Measurements from ENCODE around the gene MAS1. TPM values are rescaled to one million over a fixed set of nuclear protein-coding genes. Genes with fewer than 3 reads are reported as not detected.

MAS1 gene
- total RNA-seq, 5 donors from 2014 or later (not counting 1 experiment from before 2014, with no cell fraction given), result not detected

DNA sequence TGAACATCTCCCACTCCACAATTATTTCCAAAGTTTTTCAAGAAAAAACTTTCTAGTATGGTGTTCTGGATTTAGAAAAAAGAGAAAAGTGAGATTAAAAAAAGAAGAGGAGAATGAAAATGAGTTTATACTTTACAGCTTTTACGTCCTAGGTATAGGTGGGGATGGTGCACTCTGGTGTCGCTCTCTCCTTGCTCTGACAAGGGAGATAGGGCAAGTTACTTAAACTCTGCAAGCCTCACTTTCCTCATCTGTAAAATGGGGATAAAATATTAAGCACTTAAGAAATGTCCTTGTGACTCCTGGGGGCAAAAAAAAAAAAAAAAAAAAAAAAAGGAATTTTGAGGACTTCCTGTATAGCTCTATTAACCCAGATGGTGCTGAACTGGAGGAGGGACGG is 4.5 kb upstream of the MAS1 start:
- no peak for ATAC-seq (replicated peaks in 1 of 4)
- Histone ChIP-seq H3K27me3 (replicated peaks in 1 of 2; ENCODE audit: control insufficient read depth in 2 of 2, extremely low read depth in 1 of 2, insufficient read depth in 2 of 2, low read length in 1 of 2) (peaks cover 2 to 35% of the 10 kb centered on the region in 2 experiments), H3K36me3 (ENCODE audit: control insufficient read depth in 2 of 2, extremely low read depth in 1 of 2, insufficient read depth in 1 of 2, low read length in 1 of 2) (no peaks in the 10 kb centered on the region), H3K4me3 (ENCODE audit: control insufficient read depth in 1 of 2, extremely low read depth in 1 of 2, low read length in 1 of 2) (no peak overlapping the region), H3K27ac (ENCODE audit: low read length) (no peak overlapping the region), H3K4me1 (ENCODE audit: control insufficient read depth in 1 of 2, extremely low read depth in 1 of 2, insufficient read depth in 2 of 2, low read length in 2 of 2) (no peaks in the 10 kb centered on the region), H3K9me3 (no peaks in the 10 kb centered on the region)
- Mint-ChIP-seq H3K4me3 (no peak overlapping the region), H3K27me3 (peaks cover 16 to 50% of the 10 kb centered on the region in 2 donors), H3K27ac (no peak overlapping the region), H3K36me3 (no peaks in the 10 kb centered on the region), H3K4me1 (no peaks in the 10 kb centered on the region), H3K9me3 (no peaks in the 10 kb centered on the region)
- ChIA-PET POLR2A (no interaction called here), CTCF (no interaction called here)
- no CpG with 5 or more reads among the region's 3 CpGs for WGBS (ENCODE audit: insufficient coverage)
- no peak for DNase-seq

DNA sequence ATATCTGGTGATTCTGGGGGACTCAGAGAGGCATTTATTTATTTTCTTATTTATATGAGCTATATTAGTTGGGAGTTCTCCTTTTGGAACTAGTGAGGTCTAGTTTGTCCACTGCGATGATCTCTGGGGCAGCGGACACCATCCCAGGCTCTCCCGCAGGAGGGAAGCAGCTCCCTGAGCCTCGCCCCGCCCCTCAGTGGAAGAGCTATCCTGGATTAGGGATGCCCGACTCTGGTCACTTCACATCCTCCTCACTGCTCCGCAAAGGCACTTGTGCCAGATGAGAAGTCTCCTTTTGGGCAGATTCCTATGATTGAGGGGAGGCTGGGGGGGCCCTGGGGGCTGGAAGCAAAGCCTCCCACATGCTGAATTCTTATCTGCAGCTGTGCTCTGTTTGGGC is 3.6 kb upstream of the MAS1 start:
- Histone ChIP-seq H3K4me1 (ENCODE audit: control insufficient read depth in 1 of 2, extremely low read depth in 1 of 2, insufficient read depth in 2 of 2, low read length in 2 of 2) (no peaks in the 10 kb centered on the region), H3K4me3 (ENCODE audit: control insufficient read depth in 1 of 2, extremely low read depth in 1 of 2, low read length in 1 of 2) (no peak overlapping the region), H3K27me3 (replicated peaks in 1 of 2; ENCODE audit: control insufficient read depth in 2 of 2, extremely low read depth in 1 of 2, insufficient read depth in 2 of 2, low read length in 1 of 2) (peaks cover 2 to 39% of the 10 kb centered on the region in 2 experiments), H3K36me3 (ENCODE audit: control insufficient read depth in 2 of 2, extremely low read depth in 1 of 2, insufficient read depth in 1 of 2, low read length in 1 of 2) (no peaks in the 10 kb centered on the region), H3K27ac (ENCODE audit: low read length) (no peak overlapping the region), H3K9me3 (no peaks in the 10 kb centered on the region)
- no peak for DNase-seq
- no peaks in the 10 kb centered on the region for H3K4me1 Mint-ChIP-seq
- CTCF ChIA-PET, result no interaction called here
- no peak overlapping the region for H3K4me3 Mint-ChIP-seq
- no peaks in the 10 kb centered on the region for H3K9me3 Mint-ChIP-seq
- no peak for ATAC-seq (replicated peaks in 1 of 4)
- peaks cover 16 to 56% of the 10 kb centered on the region in 2 donors for H3K27me3 Mint-ChIP-seq
- no peak overlapping the region for H3K27ac Mint-ChIP-seq
- no peaks in the 10 kb centered on the region for H3K36me3 Mint-ChIP-seq
- POLR2A ChIA-PET, result no interaction called here
- WGBS (ENCODE audit: insufficient coverage), result 100% methylated on average over 1 of the region's 7 CpGs

DNA sequence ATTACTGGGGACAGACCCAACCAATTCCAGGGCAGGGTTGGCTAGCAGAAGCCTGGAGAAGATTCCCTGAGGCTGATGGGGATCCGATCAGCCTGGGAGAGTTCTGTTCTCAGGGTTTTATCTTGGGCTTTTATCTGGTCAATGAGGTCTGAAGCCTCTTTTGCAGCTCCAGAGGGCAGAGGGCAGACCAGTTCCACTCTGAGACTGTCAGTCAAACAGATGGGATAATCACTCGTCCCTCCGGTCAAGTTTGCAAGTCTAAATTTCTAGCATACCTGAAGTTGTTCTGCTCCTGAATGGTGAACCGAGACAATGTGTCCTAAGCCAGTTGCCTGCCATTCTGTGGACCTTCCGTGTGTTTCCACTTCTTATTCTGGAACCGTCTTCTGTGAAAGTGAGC is 3.0 kb upstream of the MAS1 start:
- peaks cover 21 to 62% of the 10 kb centered on the region in 2 donors for H3K27me3 Mint-ChIP-seq
- Histone ChIP-seq H3K4me1 (ENCODE audit: control insufficient read depth in 1 of 2, extremely low read depth in 1 of 2, insufficient read depth in 2 of 2, low read length in 2 of 2) (no peaks in the 10 kb centered on the region), H3K27me3 (replicated peaks in 1 of 2; ENCODE audit: control insufficient read depth in 2 of 2, extremely low read depth in 1 of 2, insufficient read depth in 2 of 2, low read length in 1 of 2) (peaks cover 2 to 44% of the 10 kb centered on the region in 2 experiments), H3K9me3 (no peaks in the 10 kb centered on the region), H3K27ac (ENCODE audit: low read length) (no peak overlapping the region), H3K4me3 (ENCODE audit: control insufficient read depth in 1 of 2, extremely low read depth in 1 of 2, low read length in 1 of 2) (no peak overlapping the region), H3K36me3 (ENCODE audit: control insufficient read depth in 2 of 2, extremely low read depth in 1 of 2, insufficient read depth in 1 of 2, low read length in 1 of 2) (no peaks in the 10 kb centered on the region)
- no peaks in the 10 kb centered on the region for H3K9me3 Mint-ChIP-seq
- CTCF ChIA-PET, result no interaction called here
- WGBS (ENCODE audit: insufficient coverage), result 78% methylated on average over 6 of the region's 6 CpGs
- POLR2A ChIA-PET, result no interaction called here
- no peak overlapping the region for H3K4me3 Mint-ChIP-seq
- no peaks in the 10 kb centered on the region for H3K36me3 Mint-ChIP-seq
- no peaks in the 10 kb centered on the region for H3K4me1 Mint-ChIP-seq
- DNase-seq (no peak), ATAC-seq (replicated peaks in 1 of 4) (no peak)
- no peak overlapping the region for H3K27ac Mint-ChIP-seq

DNA sequence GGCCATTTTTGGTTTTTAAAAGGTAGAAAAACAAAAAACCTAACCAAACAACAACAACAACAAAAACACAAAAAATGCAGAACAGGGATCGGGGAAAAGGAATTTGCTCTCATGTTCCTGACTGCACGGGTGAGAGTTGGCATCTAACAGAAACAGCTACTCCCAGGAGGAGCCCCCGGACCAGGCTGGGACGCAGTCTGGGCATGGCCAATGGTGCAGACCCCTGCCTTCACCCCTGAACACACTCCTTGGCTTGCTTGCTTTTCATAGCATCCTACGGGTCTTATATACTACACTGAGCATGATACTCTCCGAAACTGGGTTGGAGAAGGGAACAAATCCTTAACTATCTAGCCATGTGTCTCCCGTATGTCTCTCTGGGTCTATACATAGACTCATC is 587 bp upstream of the MAS1 start:
- Histone ChIP-seq H3K36me3 (ENCODE audit: control insufficient read depth in 2 of 2, extremely low read depth in 1 of 2, insufficient read depth in 1 of 2, low read length in 1 of 2) (no peaks in the 10 kb centered on the region), H3K27me3 (replicated peaks in 1 of 2; ENCODE audit: control insufficient read depth in 2 of 2, extremely low read depth in 1 of 2, insufficient read depth in 2 of 2, low read length in 1 of 2) (peaks cover 2 to 49% of the 10 kb centered on the region in 2 experiments), H3K4me1 (ENCODE audit: control insufficient read depth in 1 of 2, extremely low read depth in 1 of 2, insufficient read depth in 2 of 2, low read length in 2 of 2) (no peaks in the 10 kb centered on the region), H3K27ac (ENCODE audit: low read length) (no peak overlapping the region), H3K4me3 (ENCODE audit: control insufficient read depth in 1 of 2, extremely low read depth in 1 of 2, low read length in 1 of 2) (no peak overlapping the region), H3K9me3 (no peaks in the 10 kb centered on the region)
- H3K9me3 Mint-ChIP-seq, result no peaks in the 10 kb centered on the region
- ChIA-PET CTCF (no interaction called here), POLR2A (no interaction called here)
- H3K27me3 Mint-ChIP-seq, result peaks cover 25 to 76% of the 10 kb centered on the region in 2 donors
- no peaks in the 10 kb centered on the region for H3K4me1 Mint-ChIP-seq
- no peaks in the 10 kb centered on the region for H3K36me3 Mint-ChIP-seq
- DNase-seq (no peak), ATAC-seq (replicated peaks in 1 of 4) (no peak)
- H3K27ac Mint-ChIP-seq, result no peak overlapping the region
- H3K4me3 Mint-ChIP-seq, result no peak overlapping the region
- 90% methylated on average over 4 of the region's 7 CpGs for WGBS (ENCODE audit: insufficient coverage)

DNA sequence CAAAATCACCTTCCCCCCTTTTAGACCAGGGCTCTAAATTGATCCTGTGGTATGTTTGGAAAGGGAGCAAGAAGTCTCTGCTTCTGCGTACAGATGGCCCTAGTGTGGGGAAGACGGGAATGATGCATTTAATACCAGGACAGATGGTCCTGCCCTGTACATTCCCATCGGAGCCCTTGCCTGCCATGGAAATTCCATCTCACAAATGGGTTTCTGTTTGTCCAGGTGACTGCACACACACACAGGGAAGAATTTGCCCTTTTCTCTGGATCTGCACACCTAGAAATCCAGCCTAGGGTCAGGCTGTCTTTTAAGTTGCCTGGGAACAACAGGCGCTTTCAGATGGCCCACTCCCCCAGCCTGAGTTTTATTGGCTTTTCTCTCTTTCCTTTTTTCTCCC is 1.3 kb downstream of the MAS1 start:
- 64% methylated on average over 2 of the region's 4 CpGs for WGBS (ENCODE audit: insufficient coverage)
- ATAC-seq (replicated peaks in 1 of 4) (no peak), DNase-seq (no peak)
- H3K27me3 ChIP-seq (replicated peaks in 1 of 2; ENCODE audit: control insufficient read depth in 2 of 2, extremely low read depth in 1 of 2, insufficient read depth in 2 of 2, low read length in 1 of 2), result peaks cover 2 to 46% of the 10 kb centered on the region in 2 experiments
- H3K4me3 ChIP-seq (ENCODE audit: control insufficient read depth in 1 of 2, extremely low read depth in 1 of 2, low read length in 1 of 2), result no peak overlapping the region
- H3K4me1 ChIP-seq (ENCODE audit: control insufficient read depth in 1 of 2, extremely low read depth in 1 of 2, insufficient read depth in 2 of 2, low read length in 2 of 2), result no peaks in the 10 kb centered on the region
- no peaks in the 10 kb centered on the region for H3K36me3 Mint-ChIP-seq
- H3K9me3 ChIP-seq, result no peaks in the 10 kb centered on the region
- ChIA-PET POLR2A (no interaction called here), CTCF (no interaction called here)
- no peaks in the 10 kb centered on the region for H3K9me3 Mint-ChIP-seq
- no peak overlapping the region for H3K27ac ChIP-seq (ENCODE audit: low read length)
- no peaks in the 10 kb centered on the region for H3K4me1 Mint-ChIP-seq
- no peak overlapping the region for H3K4me3 Mint-ChIP-seq
- no peak overlapping the region for H3K27ac Mint-ChIP-seq
- H3K36me3 ChIP-seq (ENCODE audit: control insufficient read depth in 2 of 2, extremely low read depth in 1 of 2, insufficient read depth in 1 of 2, low read length in 1 of 2), result no peaks in the 10 kb centered on the region
- peaks cover 25 to 66% of the 10 kb centered on the region in 2 donors for H3K27me3 Mint-ChIP-seq

DNA sequence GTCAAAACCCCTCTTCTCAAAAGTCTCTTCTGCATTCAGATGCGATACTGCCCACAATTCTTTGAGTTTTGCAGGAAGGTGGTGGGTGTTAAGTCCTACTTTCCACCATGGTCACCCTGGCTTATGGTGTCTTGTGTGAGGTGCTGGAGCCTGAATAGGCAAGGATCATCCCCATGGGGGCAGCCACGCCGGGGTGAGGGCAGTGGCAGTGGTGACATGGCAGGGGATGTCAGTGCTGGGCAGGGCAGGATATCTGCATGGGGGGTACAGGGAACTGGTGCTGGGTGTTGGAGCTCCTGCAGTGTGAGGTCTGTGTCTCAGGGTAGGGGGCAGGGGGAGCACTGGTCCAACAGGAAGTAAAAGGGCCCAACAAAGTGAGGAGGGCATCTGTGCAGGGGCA is 2.3 kb downstream of the MAS1 start:
- Histone ChIP-seq H3K36me3 (ENCODE audit: control insufficient read depth in 2 of 2, extremely low read depth in 1 of 2, insufficient read depth in 1 of 2, low read length in 1 of 2) (no peaks in the 10 kb centered on the region), H3K27me3 (replicated peaks in 1 of 2; ENCODE audit: control insufficient read depth in 2 of 2, extremely low read depth in 1 of 2, insufficient read depth in 2 of 2, low read length in 1 of 2) (peaks cover 2 to 38% of the 10 kb centered on the region in 2 experiments), H3K4me3 (ENCODE audit: control insufficient read depth in 1 of 2, extremely low read depth in 1 of 2, low read length in 1 of 2) (no peak overlapping the region), H3K9me3 (no peaks in the 10 kb centered on the region), H3K27ac (ENCODE audit: low read length) (no peak overlapping the region), H3K4me1 (ENCODE audit: control insufficient read depth in 1 of 2, extremely low read depth in 1 of 2, insufficient read depth in 2 of 2, low read length in 2 of 2) (no peaks in the 10 kb centered on the region)
- Mint-ChIP-seq H3K36me3 (no peaks in the 10 kb centered on the region), H3K4me3 (no peak overlapping the region), H3K27ac (no peak overlapping the region), H3K4me1 (no peaks in the 10 kb centered on the region), H3K9me3 (no peaks in the 10 kb centered on the region), H3K27me3 (peaks cover 23 to 57% of the 10 kb centered on the region in 2 donors)
- no peak for DNase-seq
- WGBS (ENCODE audit: insufficient coverage), result 83% methylated on average over 2 of the region's 3 CpGs
- ATAC-seq (replicated peaks in 1 of 4), result no peak
- POLR2A ChIA-PET, result no interaction called here
- CTCF ChIA-PET, result no interaction called here

DNA sequence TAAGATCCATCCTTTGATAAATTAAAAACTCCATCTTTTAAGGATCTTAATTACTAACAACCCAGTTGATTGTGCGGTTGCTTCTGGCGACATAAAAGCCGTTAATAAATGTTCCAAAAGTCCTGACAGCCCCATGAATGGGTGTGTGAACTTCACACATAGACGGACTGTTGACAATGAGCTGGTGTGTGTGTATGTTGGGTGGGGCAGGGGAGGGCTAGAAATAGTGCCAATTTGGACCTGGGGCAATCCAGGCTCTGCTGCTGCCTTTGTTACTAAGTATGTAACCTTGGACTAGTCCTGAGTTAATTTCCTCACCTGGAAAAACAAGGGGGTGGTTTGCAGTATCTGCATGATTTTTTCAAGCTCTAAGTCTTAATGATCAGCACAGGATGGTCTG is 4.2 kb downstream of the MAS1 start:
- no peaks in the 10 kb centered on the region for H3K4me1 Mint-ChIP-seq
- CTCF ChIA-PET, result no interaction called here
- no peaks in the 10 kb centered on the region for H3K9me3 ChIP-seq
- 85% methylated on average over 2 of the region's 4 CpGs for WGBS (ENCODE audit: insufficient coverage)
- H3K27ac ChIP-seq (ENCODE audit: low read length), result no peak overlapping the region
- H3K36me3 Mint-ChIP-seq, result no peaks in the 10 kb centered on the region
- H3K36me3 ChIP-seq (ENCODE audit: control insufficient read depth in 2 of 2, extremely low read depth in 1 of 2, insufficient read depth in 1 of 2, low read length in 1 of 2), result no peaks in the 10 kb centered on the region
- H3K4me3 Mint-ChIP-seq, result no peak overlapping the region
- peaks cover 0 to 24% of the 10 kb centered on the region in 2 experiments for H3K27me3 ChIP-seq (replicated peaks in 1 of 2; ENCODE audit: control insufficient read depth in 2 of 2, extremely low read depth in 1 of 2, insufficient read depth in 2 of 2, low read length in 1 of 2)
- no peaks in the 10 kb centered on the region for H3K9me3 Mint-ChIP-seq
- no peaks in the 10 kb centered on the region for H3K4me1 ChIP-seq (ENCODE audit: control insufficient read depth in 1 of 2, extremely low read depth in 1 of 2, insufficient read depth in 2 of 2, low read length in 2 of 2)
- POLR2A ChIA-PET, result no interaction called here
- H3K27me3 Mint-ChIP-seq, result peaks cover 20 to 39% of the 10 kb centered on the region in 2 donors
- no peak for DNase-seq
- no peak overlapping the region for H3K27ac Mint-ChIP-seq
- no peak overlapping the region for H3K4me3 ChIP-seq (ENCODE audit: control insufficient read depth in 1 of 2, extremely low read depth in 1 of 2, low read length in 1 of 2)
- ATAC-seq (replicated peaks in 1 of 4), result no peak
